Kidney epithelial cell (primary cell): ENCODE data around the gene GNAO1. TPM values are rescaled to one million over a fixed set of nuclear protein-coding genes. Genes with fewer than 3 reads are reported as not detected.

Experiments used
- DNase-seq: peaks from one replicate; pipeline ENCODE4 v3.0.0-alpha.2; 2010; ENCODE audit warnings: low read depth
- H3K27me3 ChIP-seq: 2 replicates; pipeline ENCODE4 v1.6.0; 2011; ENCODE audit warnings: low read length; ENCODE audit not compliant: control insufficient read depth, insufficient read depth
- H3K36me3 ChIP-seq: 2 replicates; pipeline ENCODE4 v1.5.1; 2011; ENCODE audit warnings: low read length; ENCODE audit not compliant: control insufficient read depth, insufficient read depth
- H3K4me3 ChIP-seq: 2 replicates; pipeline ENCODE4 v1.5.1; 2011; ENCODE audit warnings: low read depth, mild to moderate bottlenecking, control low read depth, low read length
- total RNA-seq: library from RNA; depleted of rRNA; stranded (reverse); fragments of >200 nt; gene quantifications from 2 replicates; pipeline ENCODE4 v1.2.3, GENCODE V29; 2015
- TF ChIP-seq, protein P1 (sequence below): IDR thresholded peaks from 2 replicates; pipeline ENCODE4 v1.5.1; 2011; ENCODE audit warnings: mild to moderate bottlenecking, moderate library complexity, low read length, control low read depth, inconsistent platforms; ENCODE audit not compliant: insufficient read depth, poor library complexity, severe bottlenecking

Gene GNAO1
- total RNA-seq, 1 donor from 2014 or later, result 5.7 TPM

DNA sequence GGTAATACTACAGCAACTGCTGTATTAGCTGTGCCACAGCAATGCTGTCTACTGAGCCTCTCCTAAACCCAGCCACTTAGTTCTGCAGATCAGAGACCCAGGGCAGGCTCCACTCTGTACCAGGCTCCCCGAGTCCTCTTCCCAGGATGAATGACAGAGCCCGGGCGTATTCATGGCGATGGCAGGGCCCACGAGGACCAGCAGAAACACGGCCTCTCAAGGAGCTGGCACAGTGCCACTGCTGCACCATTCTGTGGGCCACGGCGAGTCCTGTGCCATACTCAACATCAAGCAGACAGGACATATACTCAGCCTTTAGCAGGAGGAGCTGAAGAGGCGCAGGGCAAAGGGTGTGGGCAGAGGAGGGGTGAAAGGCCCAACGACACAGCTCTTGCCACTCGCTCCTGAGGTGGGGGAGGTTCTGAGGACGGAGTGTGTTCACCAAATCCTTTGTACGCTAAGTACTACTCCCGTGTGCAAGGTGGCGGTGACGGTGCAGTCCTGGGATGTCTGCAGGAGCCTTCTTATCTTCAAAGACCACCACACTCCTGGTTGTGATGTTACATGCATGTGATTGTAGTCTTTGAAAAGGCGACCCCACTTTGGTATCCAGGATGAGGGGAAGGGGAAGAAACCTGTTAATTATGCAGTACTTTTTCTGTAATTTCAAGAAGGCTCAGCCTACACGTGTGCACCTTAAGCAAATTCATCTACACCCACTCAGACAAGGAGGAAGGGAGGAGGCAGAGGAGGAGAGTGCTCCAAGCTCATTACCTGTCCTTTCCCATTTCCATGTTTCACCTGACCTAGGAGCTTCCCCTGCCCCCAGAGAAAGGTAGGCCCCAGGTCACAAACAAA is 136.0 kb downstream of the GNAO1 start:
- TF ChIP-seq, protein P1, sequence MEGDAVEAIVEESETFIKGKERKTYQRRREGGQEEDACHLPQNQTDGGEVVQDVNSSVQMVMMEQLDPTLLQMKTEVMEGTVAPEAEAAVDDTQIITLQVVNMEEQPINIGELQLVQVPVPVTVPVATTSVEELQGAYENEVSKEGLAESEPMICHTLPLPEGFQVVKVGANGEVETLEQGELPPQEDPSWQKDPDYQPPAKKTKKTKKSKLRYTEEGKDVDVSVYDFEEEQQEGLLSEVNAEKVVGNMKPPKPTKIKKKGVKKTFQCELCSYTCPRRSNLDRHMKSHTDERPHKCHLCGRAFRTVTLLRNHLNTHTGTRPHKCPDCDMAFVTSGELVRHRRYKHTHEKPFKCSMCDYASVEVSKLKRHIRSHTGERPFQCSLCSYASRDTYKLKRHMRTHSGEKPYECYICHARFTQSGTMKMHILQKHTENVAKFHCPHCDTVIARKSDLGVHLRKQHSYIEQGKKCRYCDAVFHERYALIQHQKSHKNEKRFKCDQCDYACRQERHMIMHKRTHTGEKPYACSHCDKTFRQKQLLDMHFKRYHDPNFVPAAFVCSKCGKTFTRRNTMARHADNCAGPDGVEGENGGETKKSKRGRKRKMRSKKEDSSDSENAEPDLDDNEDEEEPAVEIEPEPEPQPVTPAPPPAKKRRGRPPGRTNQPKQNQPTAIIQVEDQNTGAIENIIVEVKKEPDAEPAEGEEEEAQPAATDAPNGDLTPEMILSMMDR, result no peak
- DNase-seq, result no peak
- Histone ChIP-seq H3K27me3 (no peaks in the 10 kb centered on the region), H3K36me3 (no peaks in the 10 kb centered on the region), H3K4me3 (no peak overlapping the region)

DNA sequence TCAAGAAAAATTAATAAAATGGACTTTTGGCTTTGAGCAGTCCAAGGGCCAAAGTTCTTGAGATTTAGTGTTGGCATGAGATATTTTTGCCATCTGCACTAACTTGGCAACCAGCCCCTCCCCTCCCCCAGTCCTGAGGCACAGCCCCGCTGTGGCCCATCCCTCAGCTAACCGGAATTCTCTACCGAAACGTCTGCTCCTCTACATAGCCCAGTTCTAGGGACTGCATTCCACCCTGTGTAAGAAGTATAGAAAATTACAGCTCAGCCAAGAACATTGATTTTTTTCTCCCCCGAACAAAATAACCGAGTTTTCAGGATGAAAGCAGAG is 136.6 kb downstream of the GNAO1 start:
- TF ChIP-seq, protein P1, result no peak
- H3K27me3 ChIP-seq, result no peaks in the 10 kb centered on the region
- H3K4me3 ChIP-seq, result no peak overlapping the region
- no peaks in the 10 kb centered on the region for H3K36me3 ChIP-seq
- DNase-seq, result no peak

DNA sequence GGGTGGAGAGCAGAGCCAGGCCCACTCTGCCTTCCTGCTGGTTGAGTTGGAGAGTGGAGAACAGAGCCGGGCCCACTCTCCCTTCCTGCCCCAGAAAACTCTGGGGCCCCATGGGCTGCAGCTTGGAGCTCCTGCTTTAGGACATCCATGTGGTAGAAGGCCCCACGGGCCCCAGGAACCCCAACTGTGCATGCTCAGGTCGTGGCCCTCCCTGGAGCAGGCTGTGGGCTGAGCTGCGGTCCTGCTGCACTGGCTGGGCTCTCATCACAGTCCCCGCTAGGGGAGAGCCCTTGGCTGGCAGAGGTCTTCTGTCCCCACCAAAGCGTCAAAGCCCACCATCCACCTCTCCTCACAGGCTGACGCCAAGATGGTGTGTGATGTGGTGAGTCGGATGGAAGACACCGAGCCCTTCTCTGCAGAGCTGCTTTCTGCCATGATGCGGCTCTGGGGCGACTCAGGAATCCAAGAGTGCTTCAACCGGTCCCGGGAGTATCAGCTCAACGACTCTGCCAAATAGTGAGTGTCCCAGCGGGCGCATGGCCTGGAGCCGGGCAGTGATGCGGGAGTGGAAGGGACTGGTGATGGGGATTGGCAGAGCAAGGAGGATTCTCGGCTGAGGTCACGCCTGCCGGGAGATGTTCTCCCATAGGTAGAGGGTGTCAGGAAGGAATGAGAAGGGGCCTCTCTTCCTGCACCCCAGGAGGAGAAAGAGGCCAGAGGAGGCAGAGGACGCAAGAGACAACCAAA is 137.2 kb downstream of the GNAO1 start:
- H3K36me3 ChIP-seq, result no peaks in the 10 kb centered on the region
- TF ChIP-seq, protein P1, result no peak
- no peaks in the 10 kb centered on the region for H3K27me3 ChIP-seq
- no peak for DNase-seq
- no peak overlapping the region for H3K4me3 ChIP-seq

DNA sequence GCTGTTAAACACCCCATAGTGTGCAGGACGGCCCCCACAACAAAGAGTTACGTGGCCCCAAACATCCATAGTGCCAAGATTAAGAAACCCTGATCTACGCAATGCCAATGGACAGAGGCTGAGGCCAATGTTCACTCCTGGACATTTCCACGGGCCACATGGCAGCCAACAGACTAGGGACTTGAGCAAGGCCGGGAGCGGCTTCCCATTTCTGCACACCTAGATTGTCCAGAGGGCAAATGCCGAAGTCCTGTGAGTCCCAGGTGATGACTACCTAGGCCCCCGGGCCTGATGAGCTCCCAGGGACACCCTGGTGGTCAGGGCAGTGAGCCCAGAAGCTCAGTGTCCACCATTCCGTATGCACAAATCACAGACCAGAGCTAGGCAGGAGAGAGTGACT is 138.6 kb downstream of the GNAO1 start:
- DNase-seq, result no peak
- H3K4me3 ChIP-seq, result no peak overlapping the region
- TF ChIP-seq, protein P1, result no peak
- H3K36me3 ChIP-seq, result no peaks in the 10 kb centered on the region
- no peaks in the 10 kb centered on the region for H3K27me3 ChIP-seq

DNA sequence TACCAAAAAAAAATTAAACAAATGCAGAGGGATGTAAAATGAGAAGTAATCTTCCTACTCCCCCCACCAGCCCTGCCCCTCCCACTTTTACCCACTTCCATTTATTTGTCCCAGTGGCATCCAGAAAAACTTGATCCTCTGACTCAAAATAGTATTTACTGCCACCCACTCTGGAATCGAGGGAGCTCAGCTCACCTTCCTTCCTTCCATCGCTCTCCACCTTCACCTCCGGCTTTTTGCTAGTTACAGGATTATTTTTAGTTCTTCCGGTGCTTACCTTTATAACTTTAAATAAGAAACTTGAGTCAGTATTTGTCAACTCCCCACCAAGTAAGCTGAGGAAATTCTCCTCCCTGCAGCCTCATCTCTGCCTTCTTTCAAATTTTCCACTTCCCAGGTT is 139.2 kb downstream of the GNAO1 start:
- Histone ChIP-seq H3K36me3 (no peaks in the 10 kb centered on the region), H3K4me3 (no peak overlapping the region), H3K27me3 (no peaks in the 10 kb centered on the region)
- DNase-seq, result no peak
- TF ChIP-seq, protein P1, result no peak
